SKM-1 (cell line): ENCODE results near the gene ZNF740.

ENCODE experiments used
- DNase-seq: peaks from one replicate; lab custom pipeline; 2025; ENCODE audit not compliant: unreplicated experiment; lab: John Stamatoyannopoulos, UW

ZNF740 gene

DNA sequence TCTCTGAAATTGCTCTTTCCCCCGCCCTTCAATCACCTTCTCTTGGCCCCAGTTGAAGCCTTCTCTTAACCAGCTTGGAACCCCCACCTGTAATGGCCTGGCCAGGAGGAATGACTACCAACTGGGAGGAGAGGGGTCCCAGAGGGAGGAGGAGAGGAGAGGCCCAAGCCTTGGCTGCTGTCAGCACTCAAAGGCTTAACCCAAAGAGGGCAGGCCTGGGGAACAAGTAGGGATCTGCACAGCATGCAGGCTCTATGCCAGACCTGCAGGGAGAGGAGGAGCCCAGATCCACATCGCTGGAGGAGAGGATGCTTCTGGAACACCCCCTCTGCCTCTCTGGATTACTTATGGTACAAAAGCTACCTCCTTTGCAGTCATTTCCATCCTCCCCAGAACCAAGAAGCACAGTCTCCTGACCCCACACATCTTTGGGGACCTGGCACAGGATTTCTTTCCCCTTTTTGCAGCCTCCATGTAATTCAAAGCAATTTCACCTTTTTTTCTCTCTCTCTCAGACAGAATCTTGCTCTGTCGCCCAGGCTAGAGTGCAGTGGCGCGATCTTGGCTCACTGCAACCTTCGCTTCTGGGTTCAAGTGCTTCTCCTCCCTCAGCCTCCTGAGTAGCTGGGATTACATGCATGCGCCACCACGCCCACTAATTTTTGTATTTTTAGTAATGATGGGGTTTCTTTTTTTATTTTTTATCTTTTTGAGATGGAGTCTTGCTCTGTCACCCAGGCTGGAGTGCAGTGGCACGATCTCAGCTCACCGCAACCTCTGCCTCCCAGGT, 45.3 kb downstream of the ZNF740 start:
- no peak for DNase-seq

DNA sequence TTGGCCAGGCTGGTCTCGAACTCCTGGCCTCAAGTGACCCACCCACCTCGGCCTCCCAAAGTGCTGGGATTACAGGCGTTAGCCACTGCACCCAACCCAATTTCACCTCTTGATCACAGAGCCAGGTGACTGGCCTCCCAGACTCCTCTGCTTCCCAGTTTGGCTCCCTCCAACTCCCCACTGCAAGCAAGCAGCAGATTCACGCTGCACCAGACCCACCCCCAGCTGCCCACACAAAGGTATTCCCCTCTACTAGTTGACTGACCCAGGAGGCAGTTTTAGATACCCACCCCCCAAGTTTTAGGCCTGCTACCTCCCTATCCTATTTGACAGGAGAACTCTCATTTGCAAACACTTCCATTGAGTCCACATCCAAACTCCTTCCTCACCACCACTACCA, 46.3 kb downstream of the ZNF740 start:
- no peak for DNase-seq

DNA sequence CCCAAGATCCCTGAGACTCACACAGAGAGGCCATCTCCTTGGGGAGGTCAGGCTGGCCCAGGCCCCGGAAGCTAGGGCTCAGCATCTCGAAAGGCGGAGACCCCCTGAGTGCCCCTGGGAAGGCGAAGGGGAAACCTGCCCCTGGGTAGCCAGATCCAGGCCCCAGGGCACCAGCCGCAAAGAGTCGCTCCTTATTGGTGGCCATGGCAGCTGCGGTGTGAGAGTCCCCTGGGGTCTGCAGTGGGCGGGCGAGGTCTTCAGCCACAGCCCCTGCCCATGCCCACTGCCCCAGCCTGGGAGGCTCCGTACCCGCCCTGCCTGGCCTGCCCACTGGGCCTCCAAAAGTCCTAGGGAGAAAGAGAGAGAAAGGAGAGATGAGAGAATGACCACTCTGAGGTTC, 46.8 kb downstream of the ZNF740 start:
- no peak for DNase-seq

DNA sequence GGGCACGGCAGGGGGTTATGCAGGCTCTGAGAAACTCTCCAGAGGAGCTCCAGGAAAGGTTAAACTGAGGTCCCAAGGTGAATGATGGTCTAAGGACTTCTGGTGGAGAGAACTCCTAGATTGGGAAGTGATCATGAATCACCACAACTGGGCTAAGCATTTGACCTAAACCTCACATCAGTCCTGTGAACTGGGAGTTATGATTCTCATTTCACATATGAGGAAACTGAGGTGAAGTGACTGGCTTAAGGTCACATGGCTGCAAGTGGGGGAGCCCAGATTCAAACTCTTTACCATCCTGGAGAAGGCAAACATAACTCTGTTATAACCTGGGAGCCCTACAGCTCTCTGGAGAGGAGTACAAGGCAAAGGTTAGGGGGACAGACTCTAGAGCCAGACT, 47.3 kb downstream of the ZNF740 start:
- no peak for DNase-seq

DNA sequence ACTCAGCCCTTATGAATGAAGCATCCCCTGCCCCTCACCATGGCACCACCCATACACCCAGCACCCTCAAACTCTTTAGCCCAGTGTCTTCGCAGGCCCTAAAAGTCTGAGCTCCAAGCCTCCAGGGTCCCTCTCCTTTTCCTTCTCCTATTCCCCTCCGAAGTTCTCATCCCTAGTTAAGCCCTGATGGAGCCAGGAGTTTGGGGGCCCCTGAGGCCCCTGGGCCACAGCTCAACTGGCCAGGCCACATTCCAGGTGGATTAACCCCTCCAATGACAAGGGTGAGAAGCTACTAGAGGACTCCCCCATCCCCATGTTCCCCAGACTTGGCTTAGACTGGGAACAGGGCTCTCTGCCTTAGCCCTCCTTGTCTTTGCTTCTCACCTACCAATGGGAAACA, 48.9 kb downstream of the ZNF740 start:
- DNase-seq = no peak

DNA sequence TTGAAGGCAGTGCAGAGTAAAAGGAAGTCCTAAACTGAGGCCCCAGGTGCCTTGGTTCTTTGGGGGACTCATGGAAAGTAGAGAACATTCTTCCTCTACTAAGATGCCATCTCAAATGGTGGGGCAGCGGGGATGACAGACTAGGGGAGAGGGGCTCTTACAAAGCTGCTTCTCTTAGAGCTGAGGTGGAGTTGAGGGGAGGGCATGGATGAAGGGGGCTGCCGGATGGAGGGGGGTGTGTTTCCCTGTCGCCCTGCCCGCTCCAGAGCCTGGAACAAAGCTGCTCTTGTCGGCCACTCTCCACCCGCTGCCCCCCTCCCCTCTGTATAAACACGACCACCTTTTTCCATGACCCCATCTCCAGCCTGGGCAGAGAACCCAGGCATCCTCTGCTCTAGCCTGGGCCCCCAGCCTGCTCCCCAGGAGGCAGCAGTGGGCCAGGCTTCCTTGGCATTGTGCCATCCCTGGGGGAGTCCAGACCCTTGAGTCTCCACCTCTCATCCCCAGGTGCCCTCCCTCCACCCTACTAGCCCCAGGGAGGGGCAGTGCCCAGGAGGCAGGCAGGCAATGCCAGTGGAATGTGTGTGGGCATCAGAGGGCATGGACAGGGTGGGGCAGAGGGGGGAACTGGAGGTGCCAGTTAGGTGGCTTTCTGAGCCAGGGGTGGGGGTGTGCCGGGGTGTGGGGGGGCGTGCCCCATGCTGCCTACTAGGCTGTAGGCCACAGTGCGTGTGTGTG, 49.8 kb downstream of the ZNF740 start:
- DNase-seq = no peak

DNA sequence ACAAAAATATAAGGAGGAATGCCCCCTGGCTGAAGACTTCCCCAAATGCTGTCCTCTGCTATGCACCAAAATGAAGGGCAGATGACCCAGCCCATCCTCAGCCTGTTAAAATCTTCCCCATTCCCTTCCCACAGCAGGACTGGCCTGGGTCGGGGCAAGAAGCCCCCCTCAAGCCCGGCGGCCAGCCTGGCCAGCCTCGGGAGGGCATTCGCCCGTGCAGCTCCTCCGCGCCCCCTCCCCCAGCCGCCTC, 51.1 kb downstream of the ZNF740 start:
- DNase-seq = no peak

DNA sequence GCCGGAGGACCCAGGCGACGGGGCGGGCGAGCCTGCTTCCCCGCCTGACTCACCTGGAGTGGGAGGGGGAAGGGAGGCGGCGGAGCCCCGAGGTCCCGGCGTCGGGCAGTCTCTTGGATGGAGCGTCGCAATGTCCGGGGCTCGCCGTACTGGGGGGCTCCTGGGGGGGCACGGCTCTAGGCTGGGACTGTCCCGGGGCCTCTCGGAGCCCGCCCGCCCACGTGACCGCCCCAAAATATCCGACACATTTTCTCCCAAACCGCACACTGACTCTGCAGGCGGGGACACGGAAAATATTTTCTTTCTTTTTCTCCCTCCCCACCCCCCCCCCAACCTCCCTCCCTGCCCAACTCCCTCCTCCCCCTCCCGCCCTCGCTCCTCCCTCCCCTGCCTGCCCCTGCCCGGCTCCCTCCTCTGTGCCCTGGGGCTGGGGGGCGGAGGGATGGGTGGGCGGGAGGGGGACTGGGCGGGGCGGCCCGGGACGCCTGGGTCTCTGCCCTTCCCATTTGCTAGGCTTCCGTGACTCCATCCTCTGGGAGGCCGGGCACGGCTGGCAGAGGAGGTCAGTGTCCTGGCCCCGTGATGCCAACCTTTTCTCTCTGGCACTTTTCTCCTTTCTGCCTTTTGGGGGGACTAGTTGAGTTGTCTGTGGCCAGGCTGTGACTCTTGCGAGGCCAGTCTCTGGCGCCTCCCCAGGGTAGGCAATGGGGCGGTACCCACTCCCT, 51.6 kb downstream of the ZNF740 start, which contains the start of gene RARG:
TSS of gene RARG (minus strand) at position 289 of the 725 bp plus-strand sequence. CDS start 4,664 bp downstream, outside the sequence.
- DNase-seq = no peak

DNA sequence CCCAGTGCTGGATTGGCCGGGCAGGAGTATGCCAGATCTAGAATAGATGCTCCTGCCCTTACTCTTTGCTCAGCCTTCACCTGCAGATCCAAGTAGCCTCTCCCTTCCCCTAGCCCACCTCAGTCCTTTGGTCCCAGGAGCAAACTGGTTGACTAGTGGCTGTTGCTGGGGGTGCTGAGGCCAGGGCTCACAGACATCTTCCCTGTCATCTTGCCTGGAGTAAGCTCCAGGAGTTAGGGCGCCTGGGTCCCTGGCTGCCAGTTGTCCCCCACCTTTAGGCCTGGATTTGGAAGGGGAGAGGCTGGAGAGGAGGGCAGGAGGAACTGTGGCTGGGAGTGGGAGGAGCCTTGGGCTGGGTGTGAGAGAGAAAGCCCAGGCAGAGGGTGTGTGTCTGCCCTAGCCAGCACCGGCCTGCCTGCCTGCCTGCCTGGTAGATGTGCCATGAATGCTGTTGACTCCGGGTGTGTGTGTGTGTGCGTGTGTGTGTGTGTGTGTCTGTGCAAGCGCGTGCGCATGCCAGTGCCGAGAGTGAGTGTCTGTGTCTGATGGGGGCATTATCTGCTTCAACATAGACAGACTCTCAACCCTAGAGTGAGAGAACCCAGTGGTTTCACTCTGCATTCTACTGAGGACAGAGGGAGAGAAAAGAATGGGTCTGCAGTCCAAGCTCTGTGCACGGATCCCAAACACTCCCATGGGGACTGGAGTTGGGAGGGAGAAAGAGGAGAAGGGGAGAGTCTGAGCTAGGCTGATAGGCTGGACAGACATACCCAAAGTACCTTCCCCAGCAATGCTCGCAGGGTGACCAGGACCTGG, 52.3 kb downstream of the ZNF740 start:
- no peak for DNase-seq

DNA sequence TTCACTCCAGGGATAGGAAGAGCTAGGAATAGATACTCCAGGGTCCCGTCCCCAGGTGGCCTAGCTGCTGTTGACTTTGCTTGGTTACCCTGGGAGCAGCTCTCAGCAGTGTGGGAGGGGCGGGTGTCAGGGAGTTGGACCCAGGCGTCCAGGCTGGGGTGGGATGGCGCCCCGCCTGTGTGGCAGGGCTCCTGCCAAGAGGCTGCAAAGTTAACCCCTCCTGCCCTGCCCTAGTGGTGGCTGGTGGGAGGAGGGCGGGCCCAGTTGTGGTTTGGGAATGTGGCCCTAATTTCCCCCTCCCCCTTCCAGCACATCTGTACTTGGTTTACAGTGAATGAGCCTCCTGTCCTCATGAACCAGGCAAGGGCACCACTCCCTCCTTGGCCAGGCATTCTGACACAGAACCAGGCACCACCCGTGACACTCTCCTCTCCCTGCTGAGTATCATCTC, 53.2 kb downstream of the ZNF740 start:
- no peak for DNase-seq

DNA sequence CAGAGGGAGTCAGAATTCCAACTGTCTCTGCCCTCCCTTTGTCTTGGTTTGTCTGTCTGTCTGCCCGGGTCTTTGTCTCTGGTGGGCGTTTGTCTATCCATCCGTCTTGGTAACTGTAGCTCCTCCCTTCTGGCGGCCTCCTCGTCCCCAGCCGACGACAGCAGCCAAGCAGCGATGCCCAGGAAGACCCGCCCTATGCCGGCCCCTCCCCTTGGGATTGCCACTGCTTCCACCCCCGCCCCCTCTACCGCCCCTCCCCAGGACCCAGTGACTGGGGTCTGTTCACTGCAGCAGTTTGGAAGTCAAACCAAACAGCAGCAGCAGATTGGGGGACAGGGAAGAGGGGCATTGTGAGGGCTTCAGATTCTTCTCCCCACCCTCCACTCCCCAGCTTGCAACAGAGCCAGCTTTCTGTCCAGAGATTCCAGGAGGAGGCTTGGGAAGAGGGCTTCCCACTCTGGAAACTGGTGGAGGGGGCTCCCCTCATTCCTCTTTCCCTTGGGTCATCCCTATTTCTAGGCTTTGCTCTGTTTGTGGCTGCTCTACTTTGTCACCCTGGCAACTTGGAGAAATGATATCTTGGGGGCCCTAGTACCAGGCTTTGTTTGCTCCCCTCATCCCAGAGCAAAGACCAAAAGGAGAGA, 53.9 kb downstream of the ZNF740 start:
- no peak for DNase-seq

DNA sequence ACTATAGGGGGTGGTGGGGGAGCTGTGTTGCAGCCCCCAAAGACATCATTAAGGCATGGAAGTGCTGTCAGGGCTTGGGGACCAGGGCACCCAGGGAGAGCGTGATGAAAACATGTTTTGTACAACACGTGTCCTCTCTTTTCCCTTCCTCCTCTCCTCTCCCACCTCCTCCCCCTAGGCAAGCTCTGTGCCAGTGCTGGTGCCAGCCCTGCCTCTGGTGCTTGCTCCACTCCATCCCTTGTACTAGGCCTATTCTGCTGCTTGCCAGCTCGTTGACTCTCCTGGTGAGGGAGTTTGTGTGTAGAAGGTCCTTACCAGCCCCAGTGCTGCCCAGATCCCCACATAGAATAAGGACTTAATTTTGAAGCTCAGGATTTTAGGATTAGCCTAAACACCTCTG, 54.6 kb downstream of the ZNF740 start:
- DNase-seq = no peak

DNA sequence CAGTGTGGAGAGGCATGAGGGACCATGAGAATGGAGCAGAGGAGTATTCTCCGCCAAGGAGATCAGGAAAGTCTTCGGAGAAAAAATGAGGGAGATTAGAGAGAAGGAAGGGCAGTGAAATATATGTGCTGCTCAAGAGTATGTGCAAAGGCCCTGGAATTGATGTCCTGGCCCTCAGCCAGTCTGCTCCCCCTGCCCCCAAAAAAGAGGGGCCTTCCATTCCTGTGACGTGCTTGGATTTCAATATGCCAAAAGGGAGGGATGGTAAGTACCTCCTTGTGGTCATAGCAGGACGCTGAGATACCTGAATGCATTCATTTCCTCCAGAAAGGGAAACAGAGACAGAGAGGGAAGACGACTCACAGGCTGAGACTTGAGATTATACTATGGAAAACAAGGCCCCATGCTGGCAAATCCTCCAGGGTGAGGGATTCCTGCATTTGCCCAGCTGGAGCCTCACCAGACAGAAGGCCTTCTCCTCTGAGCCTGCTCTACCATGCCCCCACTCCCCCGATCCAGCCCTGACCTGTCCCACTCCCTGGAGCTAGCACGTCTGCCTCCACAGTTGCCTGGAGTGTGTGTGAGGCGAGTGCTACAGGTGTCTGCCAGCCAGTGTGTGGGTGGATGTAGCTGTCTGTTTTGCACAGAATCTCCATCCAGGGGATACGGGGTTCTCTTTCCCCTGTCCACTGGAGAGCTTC, 55.4 kb downstream of the ZNF740 start:
- no peak for DNase-seq

DNA sequence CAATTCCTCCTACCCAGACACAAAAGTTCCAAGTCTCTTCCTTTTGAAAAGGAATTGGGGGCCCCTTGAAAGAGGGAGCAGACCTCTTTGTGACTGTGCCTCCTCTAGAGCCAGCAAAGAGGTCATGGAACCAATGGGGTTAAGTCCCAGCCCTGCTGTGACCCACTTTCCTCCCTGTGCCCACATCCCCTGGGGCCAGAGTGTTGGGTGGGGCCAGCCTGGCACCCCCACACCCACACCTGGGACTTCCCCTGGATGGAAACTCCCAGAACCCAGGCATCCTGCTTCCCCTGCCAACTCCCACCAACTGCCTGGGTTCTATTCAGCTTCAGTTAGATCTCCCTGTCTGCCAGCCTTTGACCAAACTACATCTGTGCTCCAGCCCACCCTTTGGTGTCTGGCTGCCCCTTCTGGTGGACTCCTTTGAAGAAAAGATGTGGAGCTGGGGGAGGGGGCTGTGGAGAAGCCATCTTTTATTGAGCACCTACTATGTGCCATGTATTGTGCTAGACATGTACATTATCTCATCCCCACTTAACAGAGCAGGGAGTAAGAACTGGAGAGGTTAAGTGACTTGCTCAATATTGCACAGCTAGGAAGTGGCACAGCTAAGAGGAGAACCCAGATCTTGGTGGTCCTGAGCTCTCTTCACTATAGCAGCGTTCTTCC, 56.1 kb downstream of the ZNF740 start:
- no peak for DNase-seq

DNA sequence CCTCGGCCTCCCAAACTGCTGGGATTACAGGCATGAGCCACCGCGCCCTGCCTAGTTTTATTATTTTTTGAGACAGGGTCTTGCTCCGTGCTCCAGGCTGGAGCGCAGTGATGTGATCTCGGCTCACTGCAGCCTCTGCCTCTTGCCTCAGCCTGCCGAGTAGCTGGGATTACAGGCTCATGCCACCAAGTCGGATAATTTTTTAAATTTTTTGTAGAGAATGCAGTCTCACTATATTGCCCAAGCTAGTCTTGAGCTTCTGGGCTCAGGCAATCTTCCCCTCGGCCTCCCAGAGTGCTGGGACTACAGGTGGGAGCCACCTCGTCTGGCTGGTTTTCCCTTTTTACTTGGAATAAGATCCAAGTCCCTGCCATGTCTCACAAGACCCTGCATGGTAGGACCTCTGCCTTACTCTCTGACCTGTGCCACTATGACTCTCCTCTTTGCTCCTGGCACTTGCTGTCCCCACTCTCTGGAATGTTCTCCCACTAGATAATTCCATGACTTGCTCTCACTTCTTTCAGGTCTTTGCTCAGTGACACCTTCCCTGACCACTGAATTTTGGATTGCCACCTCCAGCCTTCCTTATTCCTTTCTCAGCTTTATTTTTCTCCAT, 59.2 kb downstream of the ZNF740 start:
- DNase-seq = no peak

DNA sequence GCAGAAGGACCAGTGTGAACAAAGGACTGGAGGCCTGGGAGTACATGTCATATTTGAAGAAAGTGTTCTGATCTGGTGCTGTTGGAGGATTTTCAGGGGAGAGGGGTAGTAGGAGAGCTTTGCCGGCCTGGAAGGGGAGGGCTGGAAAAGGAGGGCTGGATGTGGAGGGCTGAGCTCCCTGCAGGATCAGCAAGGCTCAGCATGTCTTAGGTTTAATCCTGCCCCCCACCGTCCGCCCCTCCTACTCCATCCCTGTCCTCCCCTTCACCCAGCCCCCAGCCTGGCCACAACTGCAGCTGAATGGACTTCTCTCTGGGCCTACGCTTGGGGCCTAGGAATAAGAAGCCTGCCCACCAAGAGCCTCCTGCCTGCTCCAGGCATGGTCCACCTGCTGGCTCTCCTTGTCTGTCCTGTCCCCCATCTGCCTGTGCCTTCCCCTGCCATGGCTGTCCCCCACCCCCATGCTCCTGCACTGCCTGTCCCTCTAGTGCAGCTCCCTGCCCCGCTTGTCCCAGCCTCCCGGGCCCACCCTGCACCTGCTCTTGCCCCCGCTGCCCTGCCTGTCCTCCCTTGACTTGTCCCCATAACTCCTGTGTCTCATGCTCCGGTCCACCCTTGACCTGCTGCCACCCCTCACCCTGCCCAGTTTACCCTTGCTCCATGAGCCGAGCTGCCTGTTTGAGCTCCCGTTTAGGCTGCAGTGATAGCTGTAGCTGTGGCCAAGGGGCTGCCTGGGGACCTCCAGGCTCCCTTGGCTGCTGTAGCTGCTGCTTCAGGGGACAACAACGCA, 61.3 kb downstream of the ZNF740 start:
- DNase-seq = no peak

DNA sequence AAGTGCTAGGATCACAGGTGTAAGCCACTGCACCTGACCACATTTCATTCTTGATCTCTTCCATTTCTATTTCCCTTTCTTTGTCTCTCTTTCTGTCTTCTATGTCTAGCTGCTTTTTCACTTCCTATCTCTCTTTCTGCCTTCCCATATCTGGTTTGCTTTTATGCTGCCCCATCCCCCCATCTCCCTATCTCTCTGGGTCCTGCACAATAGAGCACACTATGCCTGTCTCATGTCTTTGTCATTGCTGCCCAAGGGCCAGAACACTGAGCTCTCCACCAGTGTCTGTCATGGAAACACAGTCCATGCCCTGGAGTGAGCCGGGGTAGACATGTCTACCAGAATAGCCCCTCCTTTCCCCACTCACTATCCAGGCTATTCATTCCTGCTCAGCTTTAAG, 63.8 kb downstream of the ZNF740 start:
- DNase-seq = no peak
